Measurements from ENCODE around the gene RRP8.
A peak's percentile ranks its signal among the peaks of the same experiment; 100 is the strongest.

The RRP8 gene

GRCh38 chr11:6568191-6568918 is 35.1 kb downstream of the RRP8 start:
- no peak for TF ChIP-seq CTCF (IDR thresholded peaks at IDR 0.05; ENCODE audit: unreplicated experiment in 3 of 3)
- peaks cover 20% of the 10 kb centered on the region for H3K4me1 Mint-ChIP-seq
- H3K27ac Mint-ChIP-seq: peak overlapping the region; percentile 86 to 98 (median 93)
- peaks cover 24% of the 10 kb centered on the region for H3K36me3 Mint-ChIP-seq (ENCODE audit: low read depth)
- no peaks in the 10 kb centered on the region for H3K9me3 Mint-ChIP-seq
- H3K27me3 Mint-ChIP-seq (ENCODE audit: low read depth): no peaks in the 10 kb centered on the region
- H3K4me3 Mint-ChIP-seq: peak overlapping the region in 1 of 3 experiments; percentile 3

- TF ChIP-seq CTCF (IDR thresholded peaks at IDR 0.05; ENCODE audit: unreplicated experiment in 3 of 3): no peak
- no peaks in the 10 kb centered on the region for H3K9me3 Mint-ChIP-seq
- H3K27ac Mint-ChIP-seq: no peak overlapping the region
- peaks cover 19% of the 10 kb centered on the region for H3K4me1 Mint-ChIP-seq
- H3K4me3 Mint-ChIP-seq: no peak overlapping the region
- H3K27me3 Mint-ChIP-seq (ENCODE audit: low read depth): no peaks in the 10 kb centered on the region
- peaks cover 18% of the 10 kb centered on the region for H3K36me3 Mint-ChIP-seq (ENCODE audit: low read depth)
Observed at GRCh38 chr11:6567371-6567745, 36.1 kb downstream of the RRP8 start.

GRCh38 chr11:6566704-6567370 is 36.6 kb downstream of the RRP8 start:
- Mint-ChIP-seq H3K9me3 (no peaks in the 10 kb centered on the region), H3K36me3 (ENCODE audit: low read depth) (peaks cover 13% of the 10 kb centered on the region), H3K4me1 (peaks cover 21% of the 10 kb centered on the region), H3K4me3 (no peak overlapping the region), H3K27ac (peak overlapping the region in 2 of 3 experiments; percentile 32 to 46), H3K27me3 (ENCODE audit: low read depth) (no peaks in the 10 kb centered on the region)
- no peak for TF ChIP-seq CTCF (IDR thresholded peaks at IDR 0.05; ENCODE audit: unreplicated experiment in 3 of 3)

- H3K4me1 Mint-ChIP-seq: peaks cover 25% of the 10 kb centered on the region
- TF ChIP-seq CTCF (IDR thresholded peaks at IDR 0.05; ENCODE audit: unreplicated experiment in 3 of 3): no peak
- no peaks in the 10 kb centered on the region for H3K27me3 Mint-ChIP-seq (ENCODE audit: low read depth)
- H3K36me3 Mint-ChIP-seq (ENCODE audit: low read depth): peaks cover 6% of the 10 kb centered on the region
- no peak overlapping the region for H3K4me3 Mint-ChIP-seq
- no peaks in the 10 kb centered on the region for H3K9me3 Mint-ChIP-seq
- peak overlapping the region; percentile 8 to 46 (median 32) for H3K27ac Mint-ChIP-seq
Observed at GRCh38 chr11:6565988-6566703, 37.3 kb downstream of the RRP8 start.

- Mint-ChIP-seq H3K4me3 (no peak overlapping the region), H3K27ac (peak overlapping the region; percentile 5 to 20 (median 8)), H3K9me3 (no peaks in the 10 kb centered on the region), H3K4me1 (peaks cover 25% of the 10 kb centered on the region), H3K27me3 (ENCODE audit: low read depth) (no peaks in the 10 kb centered on the region), H3K36me3 (ENCODE audit: low read depth) (peaks cover 5% of the 10 kb centered on the region)
- no peak for TF ChIP-seq CTCF (IDR thresholded peaks at IDR 0.05; ENCODE audit: unreplicated experiment in 3 of 3)
Observed at GRCh38 chr11:6565325-6565724, 38.1 kb downstream of the RRP8 start.

All from nephron (organoid).